Activated naive CD4-positive, alpha-beta T cell treated with anti-CD3 and anti-CD28 coated beads for 36 hours (primary cell): ENCODE data around the gene SERPINA5. TPM values are rescaled to one million over a fixed set of nuclear protein-coding genes. Genes with fewer than 3 reads are reported as not detected.
"Not testable (repeated sequence)": the region's sequence is repeated elsewhere in the genome, so short reads cannot be mapped to it uniquely, and the experiment has no call there.

Experiments used
- CTCF ChIA-PET: fragments of 350-600 bp; sonication (Branson Sonifier 250); formaldehyde crosslinking; loops from one replicate; lab custom pipeline; 2021; ENCODE audit warnings: antibody characterized with exemption; lab: Charles Lee
- DNase-seq: peaks from one replicate; pipeline ENCODE4 v3.0.0-alpha.2; 2020
- H3K27ac Mint-ChIP-seq: one replicate; pipeline ENCODE4 v1.8.0; 2021; ENCODE audit warnings: mild to moderate bottlenecking, mixed read lengths
- H3K27me3 Mint-ChIP-seq: one replicate; pipeline ENCODE4 v1.8.0; 2021; ENCODE audit warnings: low read depth, mixed read lengths
- H3K36me3 Mint-ChIP-seq: one replicate; pipeline ENCODE4 v1.8.0; 2021; ENCODE audit warnings: low read depth, mixed read lengths
- H3K4me1 Mint-ChIP-seq: one replicate; pipeline ENCODE4 v1.8.0; 2021; ENCODE audit warnings: low read depth, mixed read lengths
- H3K4me3 Mint-ChIP-seq: one replicate; pipeline ENCODE4 v1.8.0; 2021; ENCODE audit warnings: mild to moderate bottlenecking, moderate library complexity, mixed read lengths
- H3K9me3 Mint-ChIP-seq: one replicate; pipeline ENCODE4 v1.8.0; 2021; ENCODE audit warnings: mixed read lengths
- intact Hi-C: fragments of 100-400 bp; cut with micrococcal nuclease; formaldehyde crosslinking; loops from one replicate; pipeline ENCODE4 v1.15.1; 2023
- total RNA-seq, 2 experiments: library from RNA; stranded (reverse); gene quantifications; one replicate each; pipeline ENCODE4 v1.2.3, GENCODE V29; 2021

The SERPINA5 gene
- total RNA-seq, 2 experiments from 2014 or later, result not detected

GRCh38 chr14:94571395-94571794 is 9.8 kb upstream of the SERPINA5 start:
- no peaks in the 10 kb centered on the region for H3K27me3 Mint-ChIP-seq
- no peaks in the 10 kb centered on the region for H3K4me1 Mint-ChIP-seq
- CTCF ChIA-PET, result no interaction called here
- intact Hi-C loops, result no loop called here
- H3K9me3 Mint-ChIP-seq, result no peaks in the 10 kb centered on the region
- H3K27ac Mint-ChIP-seq, result no peak overlapping the region
- H3K36me3 Mint-ChIP-seq, result no peaks in the 10 kb centered on the region
- no peak for DNase-seq
- no peak overlapping the region for H3K4me3 Mint-ChIP-seq

GRCh38 chr14:94571950-94572349 is 9.3 kb upstream of the SERPINA5 start:
- CTCF ChIA-PET, result no interaction called here
- Mint-ChIP-seq H3K9me3 (no peaks in the 10 kb centered on the region), H3K4me3 (no peak overlapping the region), H3K4me1 (no peaks in the 10 kb centered on the region), H3K27me3 (no peaks in the 10 kb centered on the region), H3K27ac (no peak overlapping the region), H3K36me3 (no peaks in the 10 kb centered on the region)
- DNase-seq, result no peak
- intact Hi-C loops, result no loop called here

- Mint-ChIP-seq H3K9me3 (no peaks in the 10 kb centered on the region), H3K4me3 (no peak overlapping the region), H3K36me3 (no peaks in the 10 kb centered on the region), H3K27ac (no peak overlapping the region), H3K27me3 (no peaks in the 10 kb centered on the region), H3K4me1 (no peaks in the 10 kb centered on the region)
- no peak for DNase-seq
- CTCF ChIA-PET, result interaction anchor here (0.5 kb wide), 1 partner anchor 516 kb away, joined by 4 read pairs; no protein-coding TSS in a partner anchor
- intact Hi-C loops, result no loop called here
These were observed 8.5 kb upstream of the SERPINA5 start for GRCh38 chr14:94572637-94573303.

GRCh38 chr14:94573475-94574277 is 7.5 kb upstream of the SERPINA5 start:
- H3K4me1 Mint-ChIP-seq, result no peaks in the 10 kb centered on the region
- CTCF ChIA-PET, result interaction anchor here (1.0 kb wide), 1 partner anchor 25 kb away, joined by 5 read pairs; no protein-coding TSS in a partner anchor
- no peaks in the 10 kb centered on the region for H3K9me3 Mint-ChIP-seq
- H3K27me3 Mint-ChIP-seq, result no peaks in the 10 kb centered on the region
- DNase-seq, result no peak
- no peaks in the 10 kb centered on the region for H3K36me3 Mint-ChIP-seq
- H3K27ac Mint-ChIP-seq, result no peak overlapping the region
- intact Hi-C loops, result no loop called here
- H3K4me3 Mint-ChIP-seq, result no peak overlapping the region

- Mint-ChIP-seq H3K36me3 (no peaks in the 10 kb centered on the region), H3K4me1 (no peaks in the 10 kb centered on the region), H3K27ac (no peak overlapping the region), H3K4me3 (no peak overlapping the region), H3K9me3 (no peaks in the 10 kb centered on the region), H3K27me3 (no peaks in the 10 kb centered on the region)
- DNase-seq, result no peak
- CTCF ChIA-PET, result interaction anchor here (1.0 kb wide), 1 partner anchor 25 kb away, joined by 5 read pairs; no protein-coding TSS in a partner anchor
- intact Hi-C loops, result no loop called here
These were observed 6.9 kb upstream of the SERPINA5 start for GRCh38 chr14:94574336-94574735.

GRCh38 chr14:94575730-94576585 is 5.3 kb upstream of the SERPINA5 start:
- Mint-ChIP-seq H3K36me3 (no peaks in the 10 kb centered on the region), H3K4me1 (no peaks in the 10 kb centered on the region), H3K27ac (no peak overlapping the region), H3K27me3 (peaks cover 3% of the 10 kb centered on the region), H3K4me3 (no peak overlapping the region), H3K9me3 (no peaks in the 10 kb centered on the region)
- CTCF ChIA-PET, result no interaction called here
- intact Hi-C loops, result no loop called here
- DNase-seq, result no peak

- H3K27me3 Mint-ChIP-seq, intact Hi-C loops, DNase-seq, H3K27ac Mint-ChIP-seq, H3K36me3 Mint-ChIP-seq, CTCF ChIA-PET, H3K4me3 Mint-ChIP-seq, H3K9me3 Mint-ChIP-seq, H3K4me1 Mint-ChIP-seq: not testable (repeated sequence)
These were observed 3.8 kb upstream of the SERPINA5 start for GRCh38 chr14:94577472-94577871.

- DNase-seq, result no peak
- CTCF ChIA-PET, result no interaction called here
- no peak overlapping the region for H3K27ac Mint-ChIP-seq
- no peaks in the 10 kb centered on the region for H3K4me1 Mint-ChIP-seq
- H3K36me3 Mint-ChIP-seq, result no peaks in the 10 kb centered on the region
- no peaks in the 10 kb centered on the region for H3K9me3 Mint-ChIP-seq
- H3K4me3 Mint-ChIP-seq, result no peak overlapping the region
- intact Hi-C loops, result no loop called here
- H3K27me3 Mint-ChIP-seq, result peaks cover 4% of the 10 kb centered on the region
These were observed 2.5 kb upstream of the SERPINA5 start for GRCh38 chr14:94578712-94579111.

GRCh38 chr14:94582199-94582750 is 1.0 kb downstream of the SERPINA5 start:
- Mint-ChIP-seq H3K27ac (no peak overlapping the region), H3K36me3 (no peaks in the 10 kb centered on the region), H3K4me3 (no peak overlapping the region), H3K4me1 (no peaks in the 10 kb centered on the region), H3K9me3 (no peaks in the 10 kb centered on the region), H3K27me3 (peaks cover 8% of the 10 kb centered on the region)
- DNase-seq, result no peak
- intact Hi-C loops, result no loop called here
- CTCF ChIA-PET, result no interaction called here

GRCh38 chr14:94582851-94583250 is 1.6 kb downstream of the SERPINA5 start:
- Mint-ChIP-seq H3K27me3 (peaks cover 9% of the 10 kb centered on the region), H3K36me3 (no peaks in the 10 kb centered on the region), H3K27ac (no peak overlapping the region), H3K4me3 (no peak overlapping the region), H3K9me3 (no peaks in the 10 kb centered on the region), H3K4me1 (no peaks in the 10 kb centered on the region)
- DNase-seq, result no peak
- intact Hi-C loops, result no loop called here
- CTCF ChIA-PET, result interaction anchor here (0.8 kb wide), 1 partner anchor 107 kb away, joined by 3 read pairs; no protein-coding TSS in a partner anchor

- peaks cover 9% of the 10 kb centered on the region for H3K27me3 Mint-ChIP-seq
- H3K4me1 Mint-ChIP-seq, result no peaks in the 10 kb centered on the region
- H3K27ac Mint-ChIP-seq, result no peak overlapping the region
- DNase-seq, result no peak
- CTCF ChIA-PET, result interaction anchor here (0.8 kb wide), 1 partner anchor 107 kb away, joined by 3 read pairs; no protein-coding TSS in a partner anchor
- intact Hi-C loops, result no loop called here
- no peaks in the 10 kb centered on the region for H3K9me3 Mint-ChIP-seq
- no peaks in the 10 kb centered on the region for H3K36me3 Mint-ChIP-seq
- H3K4me3 Mint-ChIP-seq, result no peak overlapping the region
These were observed 2.3 kb downstream of the SERPINA5 start for GRCh38 chr14:94583557-94583956.
